OCI-LY3 (cell line): ENCODE data around the gene TMC5.

Experiments used
- EZH2phosphoT487 ChIP-seq: fragments of 200-600 bp; shearing (Covaris generic); IDR thresholded peaks from 2 replicates; pipeline ENCODE4 v1.6.1; 2018; ENCODE audit warnings: antibody characterized with exemption, mixed run types, low read depth
- TF ChIP-seq, protein P1 (sequence below): fragments of 200-600, 300-600 bp; sonication (generic); IDR thresholded peaks from 2 replicates; pipeline ENCODE4 v1.5.1; 2014; ENCODE audit warnings: antibody characterized with exemption, low read length, low read depth

DNA sequence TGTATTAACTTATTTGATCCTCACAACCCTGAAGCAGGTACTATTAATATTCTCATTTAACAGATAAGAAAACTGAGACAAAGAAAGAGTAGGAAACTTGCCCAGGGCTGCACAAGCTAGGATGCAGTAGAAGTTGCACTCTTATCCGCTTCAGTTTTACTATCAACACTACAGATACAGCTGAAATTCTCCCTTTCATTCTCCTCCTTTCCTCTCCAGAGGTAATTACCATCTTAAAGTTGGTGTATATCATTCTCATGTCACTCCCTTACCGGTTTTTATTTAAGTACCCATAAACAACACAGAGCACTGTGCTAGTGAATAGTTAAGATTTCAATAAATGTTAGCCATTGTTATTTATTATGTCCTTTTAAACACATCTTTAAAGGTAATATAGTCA, 100.7 kb downstream of the TMC5 start:
- no peak for TF ChIP-seq EZH2phosphoT487
- TF ChIP-seq, protein P1, sequence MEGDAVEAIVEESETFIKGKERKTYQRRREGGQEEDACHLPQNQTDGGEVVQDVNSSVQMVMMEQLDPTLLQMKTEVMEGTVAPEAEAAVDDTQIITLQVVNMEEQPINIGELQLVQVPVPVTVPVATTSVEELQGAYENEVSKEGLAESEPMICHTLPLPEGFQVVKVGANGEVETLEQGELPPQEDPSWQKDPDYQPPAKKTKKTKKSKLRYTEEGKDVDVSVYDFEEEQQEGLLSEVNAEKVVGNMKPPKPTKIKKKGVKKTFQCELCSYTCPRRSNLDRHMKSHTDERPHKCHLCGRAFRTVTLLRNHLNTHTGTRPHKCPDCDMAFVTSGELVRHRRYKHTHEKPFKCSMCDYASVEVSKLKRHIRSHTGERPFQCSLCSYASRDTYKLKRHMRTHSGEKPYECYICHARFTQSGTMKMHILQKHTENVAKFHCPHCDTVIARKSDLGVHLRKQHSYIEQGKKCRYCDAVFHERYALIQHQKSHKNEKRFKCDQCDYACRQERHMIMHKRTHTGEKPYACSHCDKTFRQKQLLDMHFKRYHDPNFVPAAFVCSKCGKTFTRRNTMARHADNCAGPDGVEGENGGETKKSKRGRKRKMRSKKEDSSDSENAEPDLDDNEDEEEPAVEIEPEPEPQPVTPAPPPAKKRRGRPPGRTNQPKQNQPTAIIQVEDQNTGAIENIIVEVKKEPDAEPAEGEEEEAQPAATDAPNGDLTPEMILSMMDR = no peak
